Stimulated activated CD4-positive, alpha-beta T cell treated with anti-CD3 and anti-CD28 coated beads, Interleukin-4, amount 100 ng/mL, for 24 hours (primary cell): ENCODE data around the gene CGREF1.
"Not testable (repeated sequence)": the region's sequence is repeated elsewhere in the genome, so short reads cannot be mapped to it uniquely, and the experiment has no call there.

Experiments
- DNase-seq: peaks from one replicate; pipeline ENCODE4 v3.0.0-alpha.2; 2020

CGREF1 gene

DNA sequence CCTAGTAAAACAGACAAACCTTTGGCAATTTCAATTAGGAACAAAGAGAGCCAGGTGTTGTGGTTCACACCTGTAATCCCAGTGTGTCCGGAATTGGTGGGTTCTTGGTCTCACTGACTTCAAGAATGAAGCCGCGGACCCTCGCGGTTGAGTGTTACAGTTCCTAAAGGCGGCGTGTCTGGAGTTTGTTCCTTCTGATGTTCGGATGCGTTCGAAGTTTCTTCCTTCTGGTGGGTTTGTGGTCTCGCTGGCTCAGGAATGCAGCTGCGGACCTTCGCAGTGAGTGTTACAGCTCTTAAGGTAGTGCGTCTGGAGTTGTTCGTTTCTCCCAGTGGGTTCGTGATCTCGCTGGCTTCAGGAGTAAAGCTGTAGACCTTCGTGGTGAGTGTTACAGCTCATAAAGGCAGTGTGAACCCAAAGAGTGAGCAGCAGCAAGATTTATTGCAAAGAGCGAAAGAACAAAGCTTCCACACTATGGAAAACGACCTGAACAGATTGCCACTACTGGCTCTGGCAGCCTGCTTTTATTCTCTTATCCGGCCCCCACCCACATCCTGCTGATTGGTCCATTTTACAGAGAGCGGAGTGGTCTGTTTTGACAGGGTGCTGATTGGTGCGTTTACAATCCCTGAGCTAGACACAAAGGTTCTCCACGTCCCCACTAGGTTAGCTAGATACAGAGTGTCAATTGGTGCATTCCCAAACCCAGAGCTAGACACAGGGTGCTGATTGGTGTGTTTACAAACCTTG, 8.2 kb downstream of the CGREF1 start:
- not testable (repeated sequence) for DNase-seq

DNA sequence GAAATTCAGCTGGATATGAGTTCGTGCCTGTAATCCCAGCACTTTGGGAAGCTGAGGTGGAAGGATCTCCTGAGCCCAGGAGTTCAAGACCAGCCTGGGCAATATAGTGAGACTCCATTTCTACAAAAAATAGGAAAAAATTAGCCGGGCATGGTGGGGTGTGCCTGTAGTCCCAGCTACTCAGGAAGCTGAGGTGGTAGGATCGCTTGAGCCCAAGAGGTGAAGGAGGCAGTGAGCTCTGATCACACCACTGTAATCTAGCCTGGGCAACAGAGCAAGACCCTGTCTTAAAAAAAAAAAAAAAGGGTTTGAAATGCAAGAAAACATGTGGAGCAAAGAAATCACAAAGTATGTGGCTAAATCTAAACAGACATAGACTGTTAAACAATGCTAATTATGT, 9.8 kb downstream of the CGREF1 start:
- DNase-seq = no peak

DNA sequence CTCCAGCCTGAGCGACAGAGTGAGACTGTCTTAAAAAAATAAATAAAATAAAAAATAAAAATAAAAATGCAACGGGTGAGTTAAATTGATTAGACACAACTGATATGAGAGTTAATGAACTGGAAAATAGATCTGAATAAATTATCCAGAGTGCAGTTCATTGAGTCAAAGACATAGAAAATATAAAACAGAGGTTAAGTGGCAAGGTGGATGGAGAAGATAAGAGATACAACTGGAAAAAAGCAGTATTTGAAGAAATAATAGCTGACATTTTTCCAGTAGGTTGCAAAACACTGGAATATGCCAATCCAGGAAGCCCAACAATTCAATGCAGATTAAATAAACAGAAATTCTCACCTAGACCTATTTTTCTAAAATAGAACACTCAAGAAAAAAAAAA, 10.7 kb downstream of the CGREF1 start:
- no peak for DNase-seq

DNA sequence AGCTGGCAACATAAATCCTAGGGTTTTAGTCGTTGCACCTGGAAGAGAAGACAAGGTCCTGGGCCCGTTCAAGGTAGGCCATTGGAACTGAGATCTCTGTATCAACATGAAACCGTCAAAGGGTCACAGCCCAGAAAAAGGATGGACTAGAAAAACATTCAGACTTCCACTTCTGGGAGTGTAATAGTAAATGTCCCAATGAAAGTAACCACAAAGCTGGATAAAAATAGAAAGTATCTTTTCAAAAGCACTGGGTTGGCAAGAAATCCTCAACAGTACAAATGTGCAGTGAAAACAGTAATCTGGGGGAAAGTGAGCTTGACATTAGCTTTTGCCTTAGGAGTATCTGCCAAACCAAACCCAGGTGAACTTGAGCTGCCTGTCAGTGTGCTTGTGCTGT, 12.9 kb downstream of the CGREF1 start:
- no peak for DNase-seq

DNA sequence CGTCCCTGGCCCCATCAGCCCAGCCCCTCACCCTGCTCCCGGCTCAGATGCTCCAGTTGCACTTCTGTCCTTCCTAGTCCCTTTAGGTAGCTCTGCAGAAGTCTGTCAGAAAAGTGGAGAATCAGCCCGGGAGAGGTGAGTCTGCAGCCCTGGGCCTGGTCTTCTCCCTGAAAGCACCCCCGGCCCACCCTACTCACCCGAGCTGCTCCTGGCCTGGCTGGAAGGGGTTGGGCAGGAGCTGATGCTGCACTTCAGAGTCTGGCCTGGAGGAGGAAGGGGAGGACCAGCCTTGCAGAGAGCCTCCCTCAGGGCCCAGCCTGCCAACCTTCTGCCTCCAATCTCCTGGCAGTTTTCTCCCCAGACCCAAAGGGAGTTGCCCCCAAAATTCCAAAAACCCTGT, 16.6 kb downstream of the CGREF1 start:
- no peak for DNase-seq

DNA sequence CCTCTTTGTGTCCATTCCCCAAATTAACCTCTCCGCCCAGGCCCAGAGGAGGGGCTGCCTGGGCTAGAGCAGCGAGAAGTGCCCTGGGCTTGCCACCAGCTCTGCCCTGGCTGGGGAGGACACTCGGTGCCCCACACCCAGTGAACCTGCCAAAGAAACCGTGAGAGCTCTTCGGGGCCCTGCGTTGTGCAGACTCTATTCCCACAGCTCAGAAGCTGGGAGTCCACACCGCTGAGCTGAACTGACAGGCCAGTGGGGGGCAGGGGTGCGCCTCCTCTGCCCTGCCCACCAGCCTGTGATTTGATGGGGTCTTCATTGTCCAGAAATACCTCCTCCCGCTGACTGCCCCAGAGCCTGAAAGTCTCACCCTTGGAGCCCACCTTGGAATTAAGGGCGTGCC, 18.9 kb downstream of the CGREF1 start:
- no peak for DNase-seq

DNA sequence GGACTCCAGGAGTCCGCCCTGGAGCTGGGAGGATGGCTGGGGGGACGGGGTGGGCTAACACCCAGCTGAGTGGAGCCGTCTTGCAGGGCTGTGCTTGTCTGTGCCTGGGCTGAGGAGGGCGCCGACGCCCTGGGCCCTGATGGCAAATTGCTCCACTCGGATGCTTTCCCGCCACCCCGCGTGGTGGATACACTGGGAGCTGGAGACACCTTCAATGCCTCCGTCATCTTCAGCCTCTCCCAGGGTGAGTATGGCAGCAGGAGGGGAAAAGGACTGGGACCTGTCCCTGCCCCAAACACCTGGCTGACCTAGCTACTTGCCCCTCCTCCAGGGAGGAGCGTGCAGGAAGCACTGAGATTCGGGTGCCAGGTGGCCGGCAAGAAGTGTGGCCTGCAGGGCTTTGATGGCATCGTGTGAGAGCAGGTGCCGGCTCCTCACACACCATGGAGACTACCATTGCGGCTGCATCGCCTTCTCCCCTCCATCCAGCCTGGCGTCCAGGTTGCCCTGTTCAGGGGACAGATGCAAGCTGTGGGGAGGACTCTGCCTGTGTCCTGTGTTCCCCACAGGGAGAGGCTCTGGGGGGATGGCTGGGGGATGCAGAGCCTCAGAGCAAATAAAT, 19.5 kb downstream of the CGREF1 start:
- DNase-seq = no peak

DNA sequence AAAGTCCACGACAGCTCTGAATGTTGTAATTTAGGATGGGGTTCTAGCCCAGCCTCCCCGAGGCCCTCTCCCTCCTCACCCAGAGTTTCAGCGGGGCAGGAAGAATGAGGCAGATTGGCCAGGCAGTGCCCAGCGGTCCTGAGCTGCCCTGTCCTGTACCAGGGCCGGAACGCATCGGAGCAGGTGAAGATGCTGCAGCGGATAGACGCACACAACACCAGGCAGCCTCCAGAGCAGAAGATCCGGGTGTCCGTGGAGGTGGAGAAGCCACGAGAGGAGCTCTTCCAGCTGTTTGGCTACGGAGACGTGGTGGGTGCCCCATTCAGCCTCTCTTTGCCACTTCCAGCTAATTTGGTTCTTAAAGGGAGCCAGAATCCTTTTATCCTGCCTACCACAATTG, 21.6 kb downstream of the CGREF1 start:
- DNase-seq = no peak

DNA sequence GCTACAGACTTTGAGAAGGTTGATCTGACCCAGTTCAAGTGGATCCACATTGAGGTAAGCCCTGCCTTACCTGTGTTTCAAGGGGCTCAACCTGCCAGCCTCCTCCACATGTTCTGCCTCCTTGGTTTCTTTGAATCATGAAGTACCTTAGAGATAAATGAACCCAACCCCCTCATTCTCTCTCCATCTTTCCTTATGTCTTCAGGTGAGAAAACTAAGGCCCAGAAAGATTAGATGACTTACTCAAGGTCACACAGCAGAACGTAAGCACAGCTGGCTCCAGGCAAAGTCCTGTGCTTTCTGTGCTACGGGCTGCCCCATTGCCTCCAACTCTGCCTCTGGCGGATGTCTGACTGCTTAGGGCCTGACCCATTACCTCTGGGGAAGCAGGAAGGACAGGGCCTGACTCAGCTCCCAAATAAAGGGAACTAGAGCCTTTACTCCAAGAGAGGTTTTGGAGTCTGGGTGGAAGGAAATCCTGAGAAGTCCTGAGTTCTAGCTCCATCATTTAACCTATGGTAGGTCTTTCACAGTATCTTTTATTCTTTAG, 22.1 kb downstream of the CGREF1 start:
- DNase-seq = no peak

DNA sequence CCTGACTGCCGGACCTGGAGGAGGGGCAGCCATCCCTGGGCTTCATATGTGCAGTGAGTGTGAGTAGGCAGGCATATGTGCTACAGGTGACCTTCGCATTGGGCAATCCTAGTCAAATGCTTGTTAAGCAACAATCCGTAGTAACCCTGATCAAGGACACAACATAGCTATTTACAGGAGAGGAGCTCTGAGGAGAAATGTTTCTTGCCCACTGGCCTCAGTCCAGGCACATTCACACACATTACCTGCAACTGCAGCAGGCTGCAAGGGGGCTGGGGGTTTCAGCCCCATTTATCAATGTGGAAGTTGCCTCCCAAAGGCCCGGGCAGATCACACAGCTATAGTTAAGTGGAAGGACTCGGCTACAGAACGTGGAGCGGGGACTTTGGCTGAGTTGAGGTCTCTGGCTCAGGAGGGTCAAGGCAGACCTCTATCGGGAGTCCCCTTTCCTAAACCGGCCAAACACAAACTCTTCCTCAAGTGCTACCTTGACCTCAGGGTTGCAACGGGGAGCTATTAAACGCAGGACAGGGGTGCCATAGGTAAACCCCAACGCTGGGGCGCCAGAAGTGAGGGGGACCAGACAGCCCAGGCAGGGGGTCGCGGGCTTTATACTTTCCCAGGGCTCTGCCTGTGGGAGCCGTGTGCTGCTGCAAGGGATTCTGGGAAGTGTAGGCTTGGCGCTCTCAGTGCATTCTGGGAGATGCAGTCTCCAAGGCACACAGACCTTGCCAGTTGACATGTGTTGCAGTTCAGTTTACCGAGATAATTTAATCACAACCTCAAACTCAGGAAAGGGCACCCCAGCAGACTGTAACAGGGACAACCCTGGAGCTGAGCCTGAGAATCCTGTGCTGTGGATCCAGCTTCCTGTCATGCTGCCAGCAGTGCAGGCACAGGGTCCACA, 22.9 kb downstream of the CGREF1 start:
- DNase-seq = peak; percentile 48

DNA sequence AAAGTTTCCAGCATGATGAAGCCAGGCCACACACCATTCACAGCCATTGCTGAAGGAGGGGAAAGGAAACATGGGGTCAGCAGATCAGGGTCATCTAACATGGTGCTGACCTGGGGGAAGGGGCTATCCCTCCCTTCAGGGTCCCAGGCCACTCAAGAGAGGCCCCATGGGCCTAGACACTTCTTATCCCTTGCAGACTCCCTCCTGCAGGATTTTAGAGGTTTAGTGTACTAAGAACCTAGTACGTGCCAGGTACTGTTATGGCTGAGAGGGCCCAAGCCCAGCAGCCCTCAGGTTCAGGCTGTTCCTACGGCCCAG, 23.5 kb downstream of the CGREF1 start:
- no peak for DNase-seq

DNA sequence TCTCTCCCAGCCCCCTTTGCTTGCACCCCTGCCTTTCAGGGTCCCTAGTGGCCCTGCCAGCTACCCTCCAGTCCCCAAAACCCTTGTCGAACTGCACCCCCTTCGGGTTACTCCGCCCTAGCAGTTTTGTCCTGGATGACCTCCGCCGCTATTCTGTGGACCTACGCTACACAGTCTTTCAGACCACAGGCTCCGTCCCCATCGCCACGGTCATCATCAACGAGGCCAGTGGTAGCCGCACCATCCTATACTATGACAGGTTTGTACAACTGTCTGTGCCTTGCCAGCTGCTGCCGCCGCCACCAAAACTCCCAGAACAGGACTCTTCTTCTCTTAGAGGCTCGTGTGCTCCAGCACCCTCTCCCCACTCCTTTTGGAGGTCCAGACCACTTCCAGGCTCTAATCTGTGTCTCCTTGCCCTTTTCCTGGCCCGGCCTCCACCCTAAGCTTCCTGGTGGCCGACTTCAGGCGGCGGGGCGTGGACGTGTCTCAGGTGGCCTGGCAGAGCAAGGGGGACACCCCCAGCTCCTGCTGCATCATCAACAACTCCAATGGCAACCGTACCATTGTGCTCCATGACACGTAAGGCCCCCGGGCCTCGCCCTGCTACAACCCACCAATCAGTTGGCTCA, 24.5 kb downstream of the CGREF1 start:
- no peak for DNase-seq

DNA sequence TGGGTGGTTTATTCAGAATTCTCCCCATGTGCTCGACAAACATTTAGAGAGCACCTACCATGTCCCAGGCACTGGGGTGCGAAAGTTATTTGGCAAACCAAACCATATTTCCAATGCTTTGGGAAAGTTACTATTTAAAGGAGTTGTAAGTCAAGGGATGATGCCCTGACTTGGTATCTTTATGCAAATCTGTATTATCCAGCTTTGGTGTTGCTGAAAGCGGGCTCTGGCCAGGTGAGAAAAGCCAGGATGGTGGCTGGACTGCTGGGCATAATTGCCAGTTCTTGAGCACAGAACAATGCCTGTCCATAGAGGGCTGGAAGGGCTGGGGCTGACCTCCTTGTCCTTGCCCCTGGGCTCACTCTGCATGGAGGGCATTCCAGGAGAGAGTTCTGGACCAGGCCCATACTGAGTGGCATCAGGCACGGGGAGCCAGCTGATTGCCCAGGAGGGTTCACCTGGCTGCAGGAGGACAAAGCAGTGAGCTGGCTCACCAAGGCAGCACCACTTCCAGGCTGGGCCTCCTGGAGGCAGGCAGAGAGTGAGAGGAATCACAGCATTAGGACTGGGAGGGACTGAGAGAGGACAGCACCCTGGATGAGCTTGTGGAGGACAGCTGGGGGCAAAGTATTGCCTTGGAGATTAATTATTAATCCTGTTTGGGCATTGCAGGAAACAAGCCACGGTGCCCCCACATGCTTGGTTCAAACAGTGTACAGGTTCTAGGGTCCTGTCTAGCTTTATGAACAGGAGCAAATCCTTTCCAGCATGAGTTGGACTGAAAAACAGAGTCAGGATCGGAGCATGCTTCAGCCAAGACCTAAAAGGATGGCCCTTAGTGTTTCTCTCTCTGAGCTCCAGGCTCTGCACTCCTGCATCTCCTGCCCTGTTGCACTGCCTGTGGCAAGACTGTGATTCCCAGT, 25.2 kb downstream of the CGREF1 start:
- no peak for DNase-seq

DNA sequence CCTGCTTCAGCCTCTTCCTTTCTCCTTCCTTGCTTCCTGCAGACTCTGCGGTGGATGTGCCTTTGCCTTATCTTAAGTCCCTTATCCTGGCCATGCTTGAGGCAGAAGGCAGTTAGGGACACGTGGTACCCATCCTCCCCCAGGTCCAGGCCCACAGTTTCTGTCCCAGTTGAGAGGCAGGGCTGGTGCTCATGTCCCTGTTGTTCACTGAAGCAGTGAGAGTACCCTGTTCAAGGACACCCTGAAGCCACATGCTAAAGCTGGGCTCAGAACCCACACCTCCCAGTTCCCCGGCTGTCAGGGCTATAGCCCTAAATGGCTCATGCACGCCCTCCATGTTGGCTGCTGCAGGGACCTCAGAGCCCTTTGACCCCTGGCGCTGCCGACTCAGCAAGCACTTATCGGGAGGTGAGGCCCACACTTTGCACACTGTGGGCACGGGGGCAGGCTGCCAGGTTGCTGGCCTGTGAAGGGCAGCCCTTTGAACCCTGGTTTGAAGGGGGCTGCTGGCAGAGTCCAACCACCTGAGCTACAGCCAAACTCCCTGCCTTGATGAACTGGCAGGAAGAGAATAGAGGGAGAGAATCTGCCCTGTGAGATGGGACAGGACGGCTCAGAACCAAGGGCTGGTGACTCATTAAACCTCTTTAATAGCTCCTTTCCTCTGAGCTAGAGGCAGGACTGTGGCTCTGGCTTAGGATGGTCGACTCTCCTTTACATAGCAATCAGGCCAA, 26.1 kb downstream of the CGREF1 start:
- no peak for DNase-seq

DNA sequence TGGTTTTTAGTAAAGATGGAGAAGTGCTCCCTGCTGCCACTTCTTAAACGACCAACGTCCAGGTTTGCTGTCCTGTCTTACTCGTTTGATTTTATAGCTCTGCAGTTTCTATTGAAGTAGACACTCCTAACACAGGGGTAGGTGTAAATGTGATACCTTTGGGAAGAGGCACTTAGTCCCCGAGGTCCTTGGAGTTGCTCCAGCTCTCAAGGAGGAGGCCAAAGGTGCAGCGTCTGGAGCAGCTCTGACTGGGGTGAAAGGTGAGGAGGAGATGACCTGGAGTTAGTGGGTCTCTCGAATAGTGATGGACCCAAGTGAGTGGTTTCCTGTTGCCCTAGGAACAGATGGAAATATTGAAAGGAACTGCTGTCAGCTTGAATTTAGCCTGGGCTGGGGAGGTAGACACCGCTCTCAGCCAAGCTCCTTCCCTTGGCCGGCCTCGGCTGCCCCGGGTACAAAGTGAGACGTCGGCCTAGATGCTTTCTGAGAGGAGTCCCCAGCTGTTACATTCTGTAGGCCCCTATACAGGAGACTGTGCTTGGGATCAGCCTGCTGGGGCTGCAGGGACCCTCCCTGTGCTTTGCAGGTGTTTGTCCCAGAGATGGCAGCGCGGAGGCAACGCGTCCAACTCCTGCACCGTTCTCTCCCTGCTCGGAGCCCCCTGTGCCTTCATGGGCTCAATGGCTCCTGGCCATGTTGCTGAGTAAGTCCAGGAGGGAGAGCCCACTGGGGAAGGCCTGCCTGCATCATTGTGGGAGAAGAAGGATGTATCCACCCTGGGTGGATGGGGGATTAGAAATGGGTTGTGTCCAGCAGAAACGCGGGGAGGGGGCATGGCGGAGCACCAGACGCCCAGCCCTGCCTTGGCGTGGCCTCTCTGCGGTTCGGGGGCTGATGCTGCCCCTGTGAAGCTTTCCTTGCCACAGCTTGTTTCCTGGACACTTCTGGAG, 26.9 kb downstream of the CGREF1 start:
- no peak for DNase-seq

DNA sequence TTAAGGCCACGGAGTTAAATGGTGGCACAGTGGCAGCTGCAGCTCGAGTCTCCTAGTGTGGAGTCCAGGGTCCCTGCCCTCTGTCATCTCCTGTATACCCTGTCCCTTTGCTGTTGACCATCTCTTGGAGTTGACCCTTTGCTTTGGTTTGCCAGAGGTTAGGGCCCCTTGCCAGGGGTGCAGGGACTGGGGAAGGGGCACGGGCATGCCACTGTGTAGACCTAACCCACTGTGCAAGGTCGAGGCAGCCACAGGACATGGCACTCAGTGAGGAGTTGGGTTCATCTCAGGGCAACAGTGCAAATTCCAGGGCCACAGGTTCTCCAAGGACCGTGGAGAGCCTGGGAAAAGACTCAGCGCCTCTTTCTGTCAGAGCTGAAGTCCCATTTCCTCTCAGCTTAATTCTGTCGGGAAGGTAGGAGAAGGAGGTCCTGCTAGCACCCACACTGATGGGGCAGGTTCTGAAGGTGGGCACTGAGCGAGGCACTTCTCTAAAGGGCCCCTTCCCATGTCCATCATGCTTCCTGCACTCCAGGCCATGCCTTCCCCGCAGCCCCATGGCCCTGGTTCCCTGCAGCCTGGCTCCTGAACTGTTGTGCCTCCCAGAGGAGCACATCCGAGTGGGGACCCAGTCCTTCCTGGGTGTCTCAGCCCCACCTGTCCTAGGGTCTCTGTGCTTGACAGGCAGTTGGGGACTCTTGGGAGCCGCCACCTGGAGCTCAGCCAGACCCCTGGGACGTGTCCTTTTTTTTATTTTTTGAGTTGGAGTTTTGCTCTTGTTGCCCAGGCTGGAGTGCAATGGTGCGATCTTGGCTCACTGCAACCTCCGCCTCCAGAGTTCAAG, 29.6 kb downstream of the CGREF1 start:
- DNase-seq = no peak

DNA sequence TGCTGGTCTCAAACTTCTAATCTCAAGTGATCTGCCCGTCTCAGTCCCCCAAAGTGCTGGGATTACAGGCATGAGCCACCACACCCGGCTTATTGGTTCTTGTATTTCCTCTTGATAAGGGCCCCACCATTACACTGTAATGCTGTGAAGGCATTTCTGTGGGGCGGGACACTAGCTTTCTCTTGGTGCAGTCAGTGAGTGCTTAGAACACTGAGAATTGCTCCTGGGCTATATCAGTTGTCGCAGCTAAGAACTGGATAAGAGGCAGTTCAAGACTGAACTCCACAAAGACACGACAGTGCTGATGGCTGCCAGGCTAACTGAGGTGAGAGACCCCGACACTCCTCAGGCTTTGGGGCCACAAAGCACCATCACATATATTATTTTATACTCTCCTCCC, 30.3 kb downstream of the CGREF1 start:
- no peak for DNase-seq

DNA sequence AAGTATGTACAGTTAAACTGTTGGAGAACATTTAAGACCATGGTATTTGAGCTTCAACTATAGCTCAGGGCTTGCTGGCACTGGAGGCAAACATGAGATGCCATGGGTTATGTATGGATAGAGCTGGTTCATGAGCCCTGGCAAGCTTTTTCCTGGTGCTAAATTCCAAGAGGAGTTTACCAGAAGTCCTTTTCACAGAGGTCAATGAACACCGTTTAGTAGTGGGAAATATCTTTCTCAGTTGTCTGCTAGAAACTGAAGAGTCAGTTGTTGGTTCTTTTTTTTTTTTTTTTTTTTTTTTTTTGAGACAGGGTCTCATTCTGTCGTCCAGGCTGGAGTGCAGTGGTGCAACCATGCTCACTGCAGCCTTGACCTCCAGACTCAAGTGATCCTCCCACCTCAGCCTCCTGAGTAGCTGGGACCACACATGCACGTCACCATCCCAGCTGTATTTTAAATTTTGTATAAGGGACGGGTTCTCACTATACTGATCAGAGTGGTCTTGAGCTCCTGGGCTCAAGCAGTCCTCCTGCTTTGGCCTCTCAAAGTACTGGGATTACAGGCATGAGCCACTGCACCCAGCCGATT, 31.0 kb downstream of the CGREF1 start:
- no peak for DNase-seq
